ENCODE measurements around the gene CMIP.

DNA sequence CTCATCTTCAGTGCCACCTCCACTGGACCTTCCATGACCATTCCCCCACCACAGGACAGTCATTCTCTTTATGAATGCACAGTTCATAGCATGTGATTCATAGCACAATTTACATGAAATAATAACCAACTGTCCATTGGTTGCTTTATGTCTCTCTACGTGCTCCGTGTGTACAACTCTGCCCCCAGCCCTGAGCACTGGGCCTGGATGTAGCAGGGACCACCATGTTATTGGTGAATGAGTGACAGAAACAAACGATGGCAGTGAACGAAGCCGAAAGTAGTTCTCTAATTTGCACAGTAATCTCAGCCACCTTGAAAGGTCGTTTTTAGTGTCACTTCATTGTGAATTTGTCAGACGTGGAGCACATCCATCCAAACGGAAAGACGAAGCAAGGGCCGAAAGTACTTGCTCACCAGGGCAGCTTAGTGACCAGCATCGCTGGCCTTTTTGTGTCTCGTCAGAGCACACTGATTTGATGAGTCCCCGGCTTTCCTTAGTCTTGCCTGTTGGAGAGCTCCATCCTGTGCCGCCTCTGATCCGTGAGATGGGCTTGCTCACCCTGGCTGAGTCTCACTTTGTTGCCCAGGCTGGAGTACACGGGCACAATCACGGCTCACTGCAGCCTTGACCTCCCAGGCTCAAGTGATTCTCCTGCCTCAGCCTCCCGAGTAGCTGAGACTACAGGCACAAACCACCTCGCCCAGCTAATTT lies 95.3 kb downstream of the CMIP start:
- TF ChIP-seq, protein P1, sequence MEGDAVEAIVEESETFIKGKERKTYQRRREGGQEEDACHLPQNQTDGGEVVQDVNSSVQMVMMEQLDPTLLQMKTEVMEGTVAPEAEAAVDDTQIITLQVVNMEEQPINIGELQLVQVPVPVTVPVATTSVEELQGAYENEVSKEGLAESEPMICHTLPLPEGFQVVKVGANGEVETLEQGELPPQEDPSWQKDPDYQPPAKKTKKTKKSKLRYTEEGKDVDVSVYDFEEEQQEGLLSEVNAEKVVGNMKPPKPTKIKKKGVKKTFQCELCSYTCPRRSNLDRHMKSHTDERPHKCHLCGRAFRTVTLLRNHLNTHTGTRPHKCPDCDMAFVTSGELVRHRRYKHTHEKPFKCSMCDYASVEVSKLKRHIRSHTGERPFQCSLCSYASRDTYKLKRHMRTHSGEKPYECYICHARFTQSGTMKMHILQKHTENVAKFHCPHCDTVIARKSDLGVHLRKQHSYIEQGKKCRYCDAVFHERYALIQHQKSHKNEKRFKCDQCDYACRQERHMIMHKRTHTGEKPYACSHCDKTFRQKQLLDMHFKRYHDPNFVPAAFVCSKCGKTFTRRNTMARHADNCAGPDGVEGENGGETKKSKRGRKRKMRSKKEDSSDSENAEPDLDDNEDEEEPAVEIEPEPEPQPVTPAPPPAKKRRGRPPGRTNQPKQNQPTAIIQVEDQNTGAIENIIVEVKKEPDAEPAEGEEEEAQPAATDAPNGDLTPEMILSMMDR (IDR thresholded peaks at IDR 0.05; ENCODE audit: poor library complexity, severe bottlenecking) = no peak
- TF ChIP-seq EP300 (conservative IDR thresholded peaks at IDR 0.05; ENCODE audit: poor library complexity, severe bottlenecking) = no peak
